HepG2 (cell line): Measurements from ENCODE around the gene OR14I1. TPM values are rescaled to one million over a fixed set of nuclear protein-coding genes. Genes with fewer than 3 reads are reported as not detected.

ENCODE experiments used
- ATAC-seq: fragments of 200-7000 bp; cut with Tn5 transposase; 3 replicates; pipeline ENCODE4 v1.9.1; 2020; ENCODE audit warnings: mild to moderate bottlenecking, moderate library complexity
- BruUV-seq: library from RNA; stranded (reverse); fragments of 400-500 nt; replicated peaks from 2 replicates; lab custom pipeline; 2021; lab: Mats Ljungman, UMichigan
- CTCF ChIA-PET: fragments of 300-600 bp; formaldehyde crosslinking; extraction: SDS; loops from one replicate; lab custom pipeline; 2021; ENCODE audit warnings: low total read pairs, inconsistent platforms, low intra/inter-chr PET ratio; lab: Yijun Ruan, JAX
- POLR2A ChIA-PET: fragments of 350-600 bp; sonication (Branson Sonifier 250); formaldehyde crosslinking; loops from one replicate; lab custom pipeline; 2020; ENCODE audit warnings: antibody characterized with exemption, inconsistent platforms; lab: Yijun Ruan, JAX
- DNase-seq: peaks from one replicate; pipeline ENCODE4 v3.0.0-alpha.2; 2015; ENCODE audit warnings: low spot score
- FAIRE-seq: peaks from 3 replicates; lab custom pipeline; 2011; peaks lifted over from hg19 to GRCh38; lab: Jason Lieb, UNC
- H2AFZ ChIP-seq: one replicate; pipeline ENCODE4 v1.6.1; 2011; ENCODE audit warnings: low read length, inconsistent platforms
- H3K27ac ChIP-seq: fragments of 300-600 bp; 3 replicates; pipeline ENCODE4 v1.8.0; 2011; ENCODE audit warnings: mixed run types, mild to moderate bottlenecking, mixed read lengths, low read length, inconsistent platforms; ENCODE audit not compliant: insufficient read depth; ENCODE audit errors: extremely low read length
- H3K27me3 ChIP-seq, 2 experiments: fragments of 200-600 bp in 1 of 2; 2 replicates in 1 of 2; 3 replicates in 1 of 2; pipeline versions ENCODE4 v1.6.0 to v1.8.0; 2011; ENCODE audit warnings: low read length in 2 of 2, mild to moderate bottlenecking in 2 of 2, moderate library complexity in 2 of 2, inconsistent platforms in 1 of 2; ENCODE audit not compliant: insufficient read depth in 2 of 2, control insufficient read depth in 1 of 2
- H3K36me3 ChIP-seq, 2 experiments: fragments of 200-600 bp in 1 of 2; replicated peaks in 1 of 2; 2 replicates in 1 of 2; 3 replicates in 1 of 2; pipeline versions ENCODE4 v1.5.1 to v1.8.0; 2011; ENCODE audit warnings: low read length in 2 of 2, inconsistent platforms in 1 of 2; ENCODE audit not compliant: insufficient read depth in 2 of 2, control insufficient read depth in 1 of 2
- H3K4me1 ChIP-seq: 2 replicates; pipeline ENCODE4 v1.5.1; 2012; ENCODE audit warnings: low read length, inconsistent platforms; ENCODE audit not compliant: insufficient read depth
- H3K4me2 ChIP-seq: 2 replicates; pipeline ENCODE4 v1.6.0; 2011; ENCODE audit warnings: low read depth, low read length, inconsistent platforms
- H3K4me3 ChIP-seq, 3 experiments: fragments of 200-600 bp in 1 of 3; sonication (generic), shearing (Covaris generic) in 1 of 3; replicated peaks in 1 of 3; 2 replicates each; pipeline ENCODE4 v1.5.1; 2011 to 2016; ENCODE audit warnings: low read length in 3 of 3, inconsistent platforms in 2 of 3, low read depth in 2 of 3, mild to moderate bottlenecking in 2 of 3, control low read depth in 1 of 3, mixed read lengths in 1 of 3; ENCODE audit not compliant: insufficient read depth in 1 of 3
- H3K79me2 ChIP-seq: one replicate; pipeline ENCODE4 v1.6.1; 2011; ENCODE audit warnings: low read length, inconsistent platforms; ENCODE audit not compliant: insufficient read depth
- H3K9ac ChIP-seq: 2 replicates; pipeline ENCODE4 v1.6.0; 2011; ENCODE audit warnings: mild to moderate bottlenecking, low read depth, low read length, inconsistent platforms; ENCODE audit not compliant: insufficient read depth
- H3K9me3 ChIP-seq: 2 replicates; pipeline ENCODE4 v1.5.1; 2012; ENCODE audit warnings: mild to moderate bottlenecking, low read length
- H4K20me1 ChIP-seq: 2 replicates; pipeline ENCODE4 v1.6.0; 2011; ENCODE audit warnings: inconsistent platforms, mild to moderate bottlenecking, low read length, moderate library complexity; ENCODE audit not compliant: insufficient read depth
- BHLHE40 ChIP-seq: IDR thresholded peaks from 2 replicates; pipeline ENCODE4 v1.6.1; 2011; ENCODE audit warnings: low read length, improper control_type of control experiment
- POLR2A ChIP-seq, 2 experiments: IDR thresholded peaks; 2 replicates each; pipeline ENCODE4 v1.6.1; 2011; ENCODE audit warnings: low read depth in 2 of 2, low read length in 2 of 2, mild to moderate bottlenecking in 1 of 2, moderate library complexity in 1 of 2; ENCODE audit not compliant: insufficient read depth in 1 of 2
- SIN3B ChIP-seq: fragments of 150-350 bp; IDR thresholded peaks from 2 replicates; pipeline ENCODE4 v1.6.1; 2014; ENCODE audit warnings: low read length
- ZBTB21 ChIP-seq: sonication (generic); formaldehyde crosslinking; IDR thresholded peaks from 2 replicates; pipeline ENCODE4 v1.4.0; 2020; ENCODE audit warnings: missing genetic modification reagents
- ZBTB38 ChIP-seq: sonication (generic); formaldehyde crosslinking; IDR thresholded peaks from 2 replicates; pipeline ENCODE4 v1.5.1; 2020; ENCODE audit warnings: mild to moderate bottlenecking, missing genetic modification reagents
- ZNF276 ChIP-seq: sonication (generic); formaldehyde crosslinking; IDR thresholded peaks from 2 replicates; pipeline ENCODE4 v1.4.0; 2020; ENCODE audit warnings: mild to moderate bottlenecking, low read depth, missing genetic modification reagents
- ZNF503 ChIP-seq: sonication (generic); formaldehyde crosslinking; IDR thresholded peaks from 2 replicates; pipeline ENCODE4 v1.4.0; 2020; ENCODE audit warnings: missing genetic modification reagents
- ZNF558 ChIP-seq: sonication (generic); formaldehyde crosslinking; IDR thresholded peaks from 2 replicates; pipeline ENCODE4 v1.9.0; 2022; ENCODE audit warnings: mild to moderate bottlenecking, missing genetic modification reagents, borderline replicate concordance
- WGBS: methylation state at CpG from one replicate; pipeline ENCODE4 v1.1.6; 2017; ENCODE audit warnings: low lambda C conversion rate; 5-methylcytosine and 5-hydroxymethylcytosine counted together
- in situ Hi-C: cut with HindIII; loops from 2 replicates; pipeline ENCODE4 v1.10.0; 2017; ENCODE audit warnings: low pct_unique_long_range_greater_than_20kb; ENCODE audit not compliant: extremely low pct_ligation_motif_present
- intact Hi-C: fragments of 100-400 bp; cut with micrococcal nuclease; formaldehyde crosslinking; loops from one replicate; pipeline ENCODE4 v1.10.0; 2022; ENCODE audit not compliant: unreplicated experiment
- polyA plus RNA-seq, 8 experiments: library from polyadenylated mRNA; depleted of rRNA in 3 of 8; stranded (reverse) in 7 of 8; unstranded in 1 of 8; fragments of >200 nt; fragmentation: Illumina TruSeq in 4 of 8; extraction: Trizol in 4 of 8; gene quantifications; 2 replicates each; pipeline versions ENCODE4 v1.2.1 to v1.2.3, GENCODE V29; 2011 to 2016; ENCODE audit warnings: low read depth in 4 of 8, missing spikeins in 1 of 8, mixed read lengths in 1 of 8; ENCODE audit not compliant: insufficient read depth in 1 of 8
- total RNA-seq, 5 experiments: library from RNA; depleted of rRNA; stranded (reverse); fragments of >200 nt; fragmentation: Illumina TruSeq; extraction: Trizol; gene quantifications; 2 replicates each; pipeline ENCODE4 v1.2.3, GENCODE V29; 2016; ENCODE audit warnings: low read depth in 1 of 5

OR14I1 gene
- total and polyA plus RNA-seq, 2 of the 13 experiments (the other 11 are each of a cell fraction or from before 2014, with no cell fraction given): not detected

- TF ChIP-seq BHLHE40 (no peak), SIN3B (no peak), ZNF503 (no peak), POLR2A (IDR thresholded peaks at IDR 0.05; ENCODE audit: insufficient read depth in 1 of 2, low read depth in 2 of 2, low read length in 2 of 2) (no peak), ZNF558 (CRISPR knock-in tag) (no peak), ZBTB21 (CRISPR knock-in tag) (no peak), ZNF276 (no peak), ZBTB38 (no peak)
- ChIA-PET POLR2A (no interaction called here), CTCF (no interaction called here)
- Histone ChIP-seq H3K79me2 (no peaks in the 10 kb centered on the region), H3K9me3 (no peaks in the 10 kb centered on the region), H3K4me3 (no peak overlapping the region), H2AFZ (no peak overlapping the region), H3K27me3 (no peaks in the 10 kb centered on the region), H3K4me2 (no peak overlapping the region), H3K4me1 (no peaks in the 10 kb centered on the region), H3K27ac (no peak overlapping the region), H3K36me3 (no peaks in the 10 kb centered on the region), H4K20me1 (no peaks in the 10 kb centered on the region), H3K9ac (no peak overlapping the region)
- ATAC-seq (no peak), DNase-seq (no peak), FAIRE-seq (no peak)
- in situ Hi-C loops (no loop called here), intact Hi-C loops (no loop called here)
- BruUV-seq: no TSS peak
- whole genome bisulfite sequencing: 44% methylated on average over 8 of the region's 8 CpGs
Measured at GRCh38 chr1:248681651-248682050, 20.9 kb downstream of the OR14I1 start.
